CD1c-positive myeloid dendritic cell (primary cell): ENCODE data around the gene FCER1A.
A peak's percentile ranks its signal among the peaks of the same experiment; 100 is the strongest.
"Not testable (repeated sequence)": the region's sequence is repeated elsewhere in the genome, so short reads cannot be mapped to it uniquely, and the experiment has no call there.

Experiments
- DNase-seq: peaks from one replicate; pipeline ENCODE4 v3.0.0-alpha.2; 2016; ENCODE audit errors: extremely low spot score

FCER1A gene

GRCh38 chr1:159349374-159349773 is 47.2 kb downstream of the FCER1A start:
- not testable (repeated sequence) for DNase-seq

- DNase-seq = peak; percentile 5
These were observed 50.3 kb downstream of the FCER1A start for GRCh38 chr1:159352436-159352835.
